Cardiac muscle cell (in vitro differentiated cells and primary cell): ENCODE data around the gene PGRMC1. TPM values are rescaled to one million over a fixed set of nuclear protein-coding genes. Genes with fewer than 3 reads are reported as not detected.
A peak's percentile ranks its signal among the peaks of the same experiment; 100 is the strongest.
"Not testable (repeated sequence)": the region's sequence is repeated elsewhere in the genome, so short reads cannot be mapped to it uniquely, and the experiment has no call there.

Experiments used
- DNase-seq, 2 donors: peaks; one replicate each; pipeline versions ENCODE4 v3.0.0 to v3.0.0-alpha.2; 2010 to 2017; ENCODE audit warnings: low read depth in 1 of 2, low spot score in 1 of 2
- H3K27ac ChIP-seq: fragments of 200-600 bp; sonication (generic); 2 replicates; pipeline ENCODE4 v1.5.1; 2016
- H3K27me3 ChIP-seq: fragments of 200-600 bp; sonication (generic); 2 replicates; pipeline ENCODE4 v1.6.0; 2016; ENCODE audit warnings: control low read depth
- H3K36me3 ChIP-seq: fragments of 200-600 bp; sonication (generic); 2 replicates; pipeline ENCODE4 v1.5.1; 2016; ENCODE audit warnings: control low read depth
- H3K4me1 ChIP-seq: fragments of 200-600 bp; sonication (generic); 2 replicates; pipeline ENCODE4 v1.8.1; 2017; ENCODE audit warnings: low read depth, mild to moderate bottlenecking, mixed run types
- H3K4me3 ChIP-seq: fragments of 200-600 bp; sonication (generic); 2 replicates; pipeline ENCODE4 v1.5.1; 2016; ENCODE audit warnings: mild to moderate bottlenecking
- H3K9me3 ChIP-seq: fragments of 200-600 bp; sonication (generic); 2 replicates; pipeline ENCODE4 v1.5.1; 2017; ENCODE audit warnings: low read depth, mild to moderate bottlenecking, control low read depth
- CTCF ChIP-seq: IDR thresholded peaks from 2 replicates; pipeline ENCODE4 v1.5.1; 2012; ENCODE audit warnings: low read depth, mild to moderate bottlenecking, low read length
- polyA plus RNA-seq: library from polyadenylated mRNA; unstranded; fragments of >200 nt; fragmentation: Nextera tagmentation; extraction: Ambion mirVana; gene quantifications from 2 replicates; pipeline ENCODE4 v1.2.1, GENCODE V29; 2016
- total RNA-seq: library from RNA; depleted of rRNA; stranded (reverse); fragments of >200 nt; gene quantifications from 2 replicates; pipeline ENCODE4 v1.2.3, GENCODE V29; 2016

Gene PGRMC1
- total and polyA plus RNA-seq, 2 experiments from 2014 or later, result 121 to 156 TPM

GRCh38 chrX:119272882-119273419 lies 36.9 kb downstream of the PGRMC1 start:
- H3K36me3 ChIP-seq, result no peaks in the 10 kb centered on the region
- TF ChIP-seq CTCF, result no peak
- no peaks in the 10 kb centered on the region for H3K9me3 ChIP-seq
- DNase-seq, result no peak
- peaks cover 18% of the 10 kb centered on the region for H3K27me3 ChIP-seq
- H3K4me3 ChIP-seq, result no peak overlapping the region
- H3K4me1 ChIP-seq, result no peaks in the 10 kb centered on the region
- H3K27ac ChIP-seq, result no peak overlapping the region

GRCh38 chrX:119273420-119274192 lies 37.5 kb downstream of the PGRMC1 start:
- H3K36me3 ChIP-seq, result no peaks in the 10 kb centered on the region
- H3K27ac ChIP-seq, result no peak overlapping the region
- peak; percentile 29 to 71 for DNase-seq
- H3K27me3 ChIP-seq, result peaks cover 18% of the 10 kb centered on the region
- H3K4me3 ChIP-seq, result no peak overlapping the region
- H3K9me3 ChIP-seq, result no peaks in the 10 kb centered on the region
- no peaks in the 10 kb centered on the region for H3K4me1 ChIP-seq
- peak; percentile 36 for TF ChIP-seq CTCF

GRCh38 chrX:119282347-119282746 lies 46.3 kb downstream of the PGRMC1 start:
- H3K4me3 ChIP-seq, H3K27me3 ChIP-seq, H3K4me1 ChIP-seq, DNase-seq, H3K27ac ChIP-seq, H3K36me3 ChIP-seq, H3K9me3 ChIP-seq: not testable (repeated sequence)

GRCh38 chrX:119288890-119289393 lies 52.9 kb downstream of the PGRMC1 start:
- Histone ChIP-seq H3K4me1 (no peaks in the 10 kb centered on the region), H3K4me3 (no peak overlapping the region), H3K36me3 (no peaks in the 10 kb centered on the region), H3K9me3 (no peaks in the 10 kb centered on the region), H3K27me3 (no peaks in the 10 kb centered on the region), H3K27ac (no peak overlapping the region)
- TF ChIP-seq CTCF, result no peak
- no peak for DNase-seq

- DNase-seq, result no peak
- Histone ChIP-seq H3K9me3 (no peaks in the 10 kb centered on the region), H3K36me3 (no peaks in the 10 kb centered on the region), H3K27ac (no peak overlapping the region), H3K4me1 (no peaks in the 10 kb centered on the region), H3K27me3 (no peaks in the 10 kb centered on the region), H3K4me3 (no peak overlapping the region)
- TF ChIP-seq CTCF, result no peak
Observed at GRCh38 chrX:119290476-119290875, 54.4 kb downstream of the PGRMC1 start.

GRCh38 chrX:119291246-119291645 lies 55.2 kb downstream of the PGRMC1 start:
- H3K4me1 ChIP-seq, H3K27ac ChIP-seq, H3K9me3 ChIP-seq, DNase-seq, H3K4me3 ChIP-seq, H3K36me3 ChIP-seq, H3K27me3 ChIP-seq: not testable (repeated sequence)
